KBM-7 (cell line): ENCODE results near the gene CCDC88B.

Experiments
- DNase-seq: peaks from one replicate; pipeline ENCODE4 v3.0.0-alpha.2; 2015
- in situ Hi-C: fragments of 300-500 bp; cut with MboI; formaldehyde crosslinking; loops from 2 replicates; pipeline ENCODE4 v1.14.3; 2020; ENCODE audit warnings: low sequenced_read_pairs, low pct_unique_long_range_greater_than_20kb, mixed read lengths

The CCDC88B gene

DNA sequence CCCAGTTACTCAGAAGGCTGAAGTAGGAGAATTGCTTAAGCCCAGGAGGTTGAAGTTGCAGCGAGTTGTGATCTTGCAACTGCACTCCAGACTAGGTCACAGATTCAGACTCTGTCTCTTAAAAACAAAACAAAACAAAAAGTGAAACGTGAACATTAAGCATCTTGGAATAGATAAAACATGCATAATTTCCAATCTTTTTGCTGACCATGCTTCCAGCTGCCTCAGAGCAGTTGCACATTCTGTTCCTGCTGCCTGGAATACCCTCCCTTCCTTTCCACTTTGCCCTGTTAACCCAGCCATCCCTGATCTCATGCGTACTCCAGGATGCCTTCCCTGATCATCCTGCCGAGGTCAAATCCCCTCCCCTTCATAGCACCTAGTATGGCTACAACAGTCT is 718 bp upstream of the CCDC88B start:
- DNase-seq = no peak
- in situ Hi-C loops = no loop called here

- DNase-seq = peak; percentile 76
- in situ Hi-C loops = no loop called here
These were observed 799 bp downstream of the CCDC88B start for GRCh38 chr11:64340671-64341335.

- in situ Hi-C loops = no loop called here
These were observed 1.4 kb downstream of the CCDC88B start for GRCh38 chr11:64341429-64341828.

GRCh38 chr11:64341851-64342791 is 2.1 kb downstream of the CCDC88B start:
- in situ Hi-C loops = no loop called here
- DNase-seq = peak; percentile 75

More at GRCh38 chr11:64341429-64341828, 1.4 kb downstream of the CCDC88B start:
- DNase-seq = no peak

DNA sequence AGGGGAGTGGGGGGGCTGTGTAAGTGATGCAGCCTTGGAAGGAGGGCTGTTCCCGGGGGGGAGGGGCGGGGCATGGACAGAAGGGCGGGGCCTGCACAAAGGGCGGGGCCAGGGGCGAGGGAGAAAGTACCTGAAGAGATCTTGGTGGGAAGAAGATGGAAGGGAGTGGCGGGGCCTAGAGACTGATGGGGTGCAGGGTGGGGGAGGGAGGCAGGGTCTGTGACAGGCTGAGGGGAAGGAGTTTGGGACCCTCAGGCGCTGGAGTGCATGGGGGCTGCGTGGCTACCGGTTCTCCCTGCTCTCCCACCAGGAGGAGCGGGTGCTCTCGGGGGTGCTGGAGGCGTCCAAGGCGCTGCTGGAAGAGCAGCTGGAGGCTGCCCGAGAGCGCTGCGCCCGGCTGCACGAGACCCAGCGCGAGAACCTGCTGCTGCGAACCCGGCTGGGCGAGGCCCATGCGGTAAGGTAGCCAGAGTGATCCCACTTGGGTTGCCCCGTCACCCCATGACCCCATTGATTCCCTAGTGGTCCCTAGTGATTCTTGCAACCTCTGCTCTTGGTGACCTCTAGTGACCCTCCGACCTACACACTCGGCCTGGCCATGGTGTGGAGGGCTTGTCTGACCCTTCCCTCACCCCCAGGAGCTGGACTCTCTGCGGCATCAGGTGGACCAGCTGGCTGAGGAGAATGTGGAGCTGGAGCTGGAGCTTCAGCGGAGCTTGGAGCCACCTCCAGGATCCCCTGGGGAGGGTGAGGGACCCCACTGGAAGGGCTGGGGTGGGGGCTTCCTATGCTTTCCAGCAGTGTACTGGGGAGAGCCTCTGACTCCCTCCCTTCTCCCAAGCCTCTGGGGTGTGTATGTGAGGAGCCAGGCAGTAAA is 3.1 kb downstream of the CCDC88B start:
- DNase-seq = no peak

DNA sequence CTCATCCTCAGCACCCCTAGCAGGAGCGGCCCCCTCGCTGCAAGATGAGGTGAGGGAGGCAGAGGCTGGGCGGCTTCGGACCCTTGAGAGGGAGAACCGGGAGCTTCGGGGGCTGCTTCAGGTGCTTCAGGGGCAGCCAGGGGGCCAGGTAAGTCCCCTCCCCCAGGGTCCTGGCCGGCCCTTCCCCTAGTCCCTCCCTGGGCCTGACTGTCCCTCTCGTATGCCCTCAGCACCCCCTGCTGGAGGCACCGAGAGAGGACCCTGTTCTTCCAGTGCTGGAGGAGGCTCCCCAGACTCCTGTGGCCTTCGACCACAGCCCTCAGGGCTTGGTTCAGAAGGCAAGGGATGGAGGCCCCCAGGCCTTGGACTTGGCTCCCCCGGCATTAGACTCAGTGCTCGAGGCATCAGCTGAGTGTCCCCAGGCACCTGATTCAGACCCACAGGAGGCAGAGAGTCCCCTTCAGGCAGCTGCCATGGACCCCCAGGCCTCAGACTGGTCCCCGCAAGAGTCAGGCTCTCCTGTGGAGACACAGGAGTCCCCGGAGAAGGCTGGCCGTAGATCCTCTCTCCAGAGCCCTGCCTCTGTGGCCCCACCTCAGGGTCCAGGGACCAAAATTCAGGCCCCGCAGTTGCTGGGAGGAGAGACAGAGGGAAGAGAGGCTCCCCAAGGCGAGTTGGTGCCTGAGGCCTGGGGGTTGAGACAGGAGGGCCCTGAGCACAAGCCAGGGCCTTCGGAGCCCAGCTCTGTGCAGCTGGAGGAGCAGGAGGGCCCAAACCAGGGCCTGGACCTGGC is 4.0 kb downstream of the CCDC88B start:
- no peak for DNase-seq
- in situ Hi-C loops = no loop called here

More for the DNA sequence above, 3.1 kb downstream of the CCDC88B start:
- in situ Hi-C loops = no loop called here

DNA sequence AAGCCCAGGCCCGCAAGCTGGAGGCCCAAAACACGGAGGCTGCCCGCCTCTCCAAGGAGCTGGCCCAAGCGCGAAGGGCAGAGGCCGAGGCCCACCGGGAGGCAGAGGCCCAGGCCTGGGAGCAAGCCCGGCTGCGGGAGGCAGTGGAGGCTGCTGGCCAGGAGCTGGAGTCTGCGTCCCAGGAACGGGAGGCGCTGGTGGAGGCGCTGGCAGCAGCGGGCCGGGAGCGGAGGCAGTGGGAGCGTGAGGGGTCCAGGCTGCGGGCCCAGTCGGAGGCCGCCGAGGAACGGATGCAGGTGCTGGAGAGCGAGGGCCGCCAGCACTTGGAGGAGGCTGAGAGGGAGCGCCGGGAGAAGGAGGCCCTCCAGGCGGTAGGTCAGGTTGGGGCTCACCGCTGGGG is 4.8 kb downstream of the CCDC88B start:
- DNase-seq = no peak
- in situ Hi-C loops = no loop called here

DNA sequence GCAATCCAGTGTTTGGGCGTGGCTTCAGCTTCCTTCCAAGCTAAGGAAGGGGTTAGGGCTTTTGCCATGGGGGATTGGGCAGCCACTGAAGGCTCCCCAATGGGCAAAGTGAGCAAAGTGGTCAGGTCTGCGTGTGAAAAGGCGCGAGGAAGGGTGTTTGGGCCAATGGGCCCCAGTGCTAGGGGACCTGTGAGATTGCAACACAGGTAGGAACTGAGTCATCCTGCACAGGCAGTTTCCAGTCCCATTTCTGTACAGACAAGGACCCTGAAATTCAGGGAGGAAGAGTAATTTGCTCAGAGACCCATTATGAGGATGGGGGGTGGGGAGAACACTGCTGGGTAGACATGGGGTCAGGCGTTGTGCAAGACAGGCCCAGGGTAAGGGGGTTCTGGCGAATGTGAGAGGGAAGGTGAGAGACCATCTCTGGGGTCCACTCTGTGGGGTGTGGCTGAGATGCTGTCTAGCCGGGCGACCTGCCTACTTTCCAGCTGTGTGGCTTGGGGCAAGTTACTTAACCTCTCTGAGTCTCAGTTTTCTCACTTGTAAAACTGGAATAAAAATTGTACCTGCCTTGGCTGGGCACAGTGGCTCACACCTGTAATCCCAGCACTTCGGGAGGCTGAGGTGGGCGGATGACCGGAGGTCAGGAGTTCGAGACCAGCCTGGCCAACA is 7.3 kb downstream of the CCDC88B start:
- no peak for DNase-seq
- in situ Hi-C loops = no loop called here

DNA sequence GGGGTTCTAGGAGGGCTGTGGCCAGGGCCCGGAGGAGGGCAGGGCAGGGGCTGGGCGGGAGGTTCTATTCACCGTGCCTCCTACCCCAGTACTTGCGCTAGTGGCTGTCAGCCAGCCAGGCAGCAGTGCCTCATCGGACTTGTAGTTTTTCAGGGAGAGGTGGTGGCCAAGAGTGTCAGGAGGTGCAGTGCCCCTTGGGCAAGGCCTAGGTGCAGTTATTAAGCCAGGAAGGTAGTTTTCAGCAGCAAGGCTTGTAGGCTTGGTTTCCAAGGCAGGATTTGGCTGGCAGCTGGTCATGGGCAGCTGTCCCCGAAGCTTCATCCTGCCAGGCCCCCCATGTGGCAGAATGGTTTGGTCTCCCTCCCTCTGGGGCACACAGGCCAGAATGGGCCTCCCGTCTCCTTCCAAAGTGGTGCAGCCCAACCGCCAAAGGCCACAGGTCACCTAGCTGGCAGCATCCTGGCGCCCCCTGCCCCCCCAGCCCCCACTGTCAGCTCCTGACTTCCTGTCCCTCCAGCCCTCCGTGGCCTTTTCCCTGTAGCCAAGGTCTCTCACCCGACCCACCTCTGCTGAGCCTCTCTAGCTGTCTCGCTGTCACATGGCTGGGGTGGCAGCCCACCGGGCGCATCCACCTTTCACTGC is 8.5 kb downstream of the CCDC88B start:
- in situ Hi-C loops = no loop called here
- DNase-seq = no peak

- DNase-seq = no peak
- in situ Hi-C loops = no loop called here
These were observed 9.0 kb downstream of the CCDC88B start for GRCh38 chr11:64349025-64349387.

GRCh38 chr11:64349404-64349803 is 9.4 kb downstream of the CCDC88B start:
- in situ Hi-C loops = no loop called here
- no peak for DNase-seq

- in situ Hi-C loops = no loop called here
- no peak for DNase-seq
These were observed 11.2 kb downstream of the CCDC88B start for GRCh38 chr11:64351136-64351631.

GRCh38 chr11:64352099-64352994 is 12.3 kb downstream of the CCDC88B start:
- no peak for DNase-seq
- in situ Hi-C loops = no loop called here

- DNase-seq = no peak
- in situ Hi-C loops = no loop called here
These were observed 13.2 kb downstream of the CCDC88B start for GRCh38 chr11:64352995-64353714.

- in situ Hi-C loops = no loop called here
- no peak for DNase-seq
These were observed 13.9 kb downstream of the CCDC88B start for GRCh38 chr11:64353715-64354506.
